HepG2 (cell line): ENCODE measurements around the gene TFF1. TPM values are rescaled to one million over a fixed set of nuclear protein-coding genes. Genes with fewer than 3 reads are reported as not detected.
A peak's percentile ranks its signal among the peaks of the same experiment; 100 is the strongest.

ENCODE experiments used
- SMAD3 ChIP-seq: sonication (generic); formaldehyde crosslinking; IDR thresholded peaks from 2 replicates; pipeline ENCODE4 v1.4.0; 2020; ENCODE audit warnings: missing genetic modification reagents
- TEAD3 ChIP-seq: optimal IDR thresholded peaks from 2 replicates; pipeline ENCODE3; 2016; ENCODE audit warnings: borderline replicate concordance
- ZC3H4 ChIP-seq: sonication (generic); formaldehyde crosslinking; IDR thresholded peaks from 2 replicates; pipeline ENCODE4 v1.4.0; 2020; ENCODE audit warnings: missing genetic modification reagents, borderline replicate concordance
- ZNF274 ChIP-seq: sonication (generic); formaldehyde crosslinking; IDR thresholded peaks from 2 replicates; pipeline ENCODE4 v1.5.1; 2020; ENCODE audit warnings: mild to moderate bottlenecking, missing genetic modification reagents
- polyA plus RNA-seq, 8 experiments: library from polyadenylated mRNA; depleted of rRNA in 3 of 8; stranded (reverse) in 7 of 8; unstranded in 1 of 8; fragments of >200 nt; fragmentation: Illumina TruSeq in 4 of 8; extraction: Trizol in 4 of 8; gene quantifications; 2 replicates each; pipeline versions ENCODE4 v1.2.1 to v1.2.3, GENCODE V29; 2011 to 2016; ENCODE audit warnings: low read depth in 4 of 8, missing spikeins in 1 of 8, mixed read lengths in 1 of 8; ENCODE audit not compliant: insufficient read depth in 1 of 8
- total RNA-seq, 5 experiments: library from RNA; depleted of rRNA; stranded (reverse); fragments of >200 nt; fragmentation: Illumina TruSeq; extraction: Trizol; gene quantifications; 2 replicates each; pipeline ENCODE4 v1.2.3, GENCODE V29; 2016; ENCODE audit warnings: low read depth in 1 of 5
- TF ChIP-seq, protein P1 (sequence below): sonication (generic); formaldehyde crosslinking; conservative IDR thresholded peaks from 2 replicates; pipeline ENCODE4 v1.4.0; 2020; ENCODE audit warnings: missing genetic modification reagents
- TF ChIP-seq, protein P2 (sequence below): sonication (generic); formaldehyde crosslinking; IDR thresholded peaks from 2 replicates; pipeline ENCODE4 v1.9.0; 2021; ENCODE audit warnings: mild to moderate bottlenecking, missing genetic modification reagents

Gene TFF1
- total and polyA plus RNA-seq, 2 of the 13 experiments (the other 11 are each of a cell fraction or from before 2014, with no cell fraction given), result 0.24 to 19.4 TPM

DNA sequence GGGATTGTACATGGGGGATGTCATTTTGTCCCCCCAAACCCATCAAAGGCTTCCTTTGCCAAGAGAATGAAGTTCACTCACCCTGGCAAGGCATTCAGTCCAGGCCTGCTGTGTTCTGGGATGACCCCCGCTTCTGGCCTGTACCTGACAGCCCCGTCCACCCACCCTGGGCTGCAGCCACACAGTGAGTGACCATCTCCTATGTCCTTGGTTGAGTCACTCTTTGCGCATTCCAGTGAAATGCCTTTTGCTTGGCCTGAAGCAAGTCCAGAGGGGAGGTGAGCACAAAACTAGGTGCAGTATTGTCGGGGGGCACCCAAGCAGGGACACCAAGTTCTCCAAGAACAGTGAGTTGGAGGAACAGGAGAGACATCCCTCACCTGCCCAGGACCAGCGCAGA is 19.3 kb upstream of the TFF1 start (continued):
- TF ChIP-seq, protein P1, sequence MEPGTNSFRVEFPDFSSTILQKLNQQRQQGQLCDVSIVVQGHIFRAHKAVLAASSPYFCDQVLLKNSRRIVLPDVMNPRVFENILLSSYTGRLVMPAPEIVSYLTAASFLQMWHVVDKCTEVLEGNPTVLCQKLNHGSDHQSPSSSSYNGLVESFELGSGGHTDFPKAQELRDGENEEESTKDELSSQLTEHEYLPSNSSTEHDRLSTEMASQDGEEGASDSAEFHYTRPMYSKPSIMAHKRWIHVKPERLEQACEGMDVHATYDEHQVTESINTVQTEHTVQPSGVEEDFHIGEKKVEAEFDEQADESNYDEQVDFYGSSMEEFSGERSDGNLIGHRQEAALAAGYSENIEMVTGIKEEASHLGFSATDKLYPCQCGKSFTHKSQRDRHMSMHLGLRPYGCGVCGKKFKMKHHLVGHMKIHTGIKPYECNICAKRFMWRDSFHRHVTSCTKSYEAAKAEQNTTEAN (CRISPR knock-in tag), result peak; percentile 23; the same call in 1 of the 2 replicates
- TF ChIP-seq TEAD3 (CRISPR knock-in tag), result peak; percentile 27
- no peak for TF ChIP-seq SMAD3
- peak; percentile 45; the same call in 1 of the 2 replicates for TF ChIP-seq ZC3H4 (CRISPR knock-in tag)
- 0 out of 2 replicates have a peak, but pooled peaks have one; percentile 32 for TF ChIP-seq ZNF274 (CRISPR knock-in tag)
- TF ChIP-seq, protein P2, sequence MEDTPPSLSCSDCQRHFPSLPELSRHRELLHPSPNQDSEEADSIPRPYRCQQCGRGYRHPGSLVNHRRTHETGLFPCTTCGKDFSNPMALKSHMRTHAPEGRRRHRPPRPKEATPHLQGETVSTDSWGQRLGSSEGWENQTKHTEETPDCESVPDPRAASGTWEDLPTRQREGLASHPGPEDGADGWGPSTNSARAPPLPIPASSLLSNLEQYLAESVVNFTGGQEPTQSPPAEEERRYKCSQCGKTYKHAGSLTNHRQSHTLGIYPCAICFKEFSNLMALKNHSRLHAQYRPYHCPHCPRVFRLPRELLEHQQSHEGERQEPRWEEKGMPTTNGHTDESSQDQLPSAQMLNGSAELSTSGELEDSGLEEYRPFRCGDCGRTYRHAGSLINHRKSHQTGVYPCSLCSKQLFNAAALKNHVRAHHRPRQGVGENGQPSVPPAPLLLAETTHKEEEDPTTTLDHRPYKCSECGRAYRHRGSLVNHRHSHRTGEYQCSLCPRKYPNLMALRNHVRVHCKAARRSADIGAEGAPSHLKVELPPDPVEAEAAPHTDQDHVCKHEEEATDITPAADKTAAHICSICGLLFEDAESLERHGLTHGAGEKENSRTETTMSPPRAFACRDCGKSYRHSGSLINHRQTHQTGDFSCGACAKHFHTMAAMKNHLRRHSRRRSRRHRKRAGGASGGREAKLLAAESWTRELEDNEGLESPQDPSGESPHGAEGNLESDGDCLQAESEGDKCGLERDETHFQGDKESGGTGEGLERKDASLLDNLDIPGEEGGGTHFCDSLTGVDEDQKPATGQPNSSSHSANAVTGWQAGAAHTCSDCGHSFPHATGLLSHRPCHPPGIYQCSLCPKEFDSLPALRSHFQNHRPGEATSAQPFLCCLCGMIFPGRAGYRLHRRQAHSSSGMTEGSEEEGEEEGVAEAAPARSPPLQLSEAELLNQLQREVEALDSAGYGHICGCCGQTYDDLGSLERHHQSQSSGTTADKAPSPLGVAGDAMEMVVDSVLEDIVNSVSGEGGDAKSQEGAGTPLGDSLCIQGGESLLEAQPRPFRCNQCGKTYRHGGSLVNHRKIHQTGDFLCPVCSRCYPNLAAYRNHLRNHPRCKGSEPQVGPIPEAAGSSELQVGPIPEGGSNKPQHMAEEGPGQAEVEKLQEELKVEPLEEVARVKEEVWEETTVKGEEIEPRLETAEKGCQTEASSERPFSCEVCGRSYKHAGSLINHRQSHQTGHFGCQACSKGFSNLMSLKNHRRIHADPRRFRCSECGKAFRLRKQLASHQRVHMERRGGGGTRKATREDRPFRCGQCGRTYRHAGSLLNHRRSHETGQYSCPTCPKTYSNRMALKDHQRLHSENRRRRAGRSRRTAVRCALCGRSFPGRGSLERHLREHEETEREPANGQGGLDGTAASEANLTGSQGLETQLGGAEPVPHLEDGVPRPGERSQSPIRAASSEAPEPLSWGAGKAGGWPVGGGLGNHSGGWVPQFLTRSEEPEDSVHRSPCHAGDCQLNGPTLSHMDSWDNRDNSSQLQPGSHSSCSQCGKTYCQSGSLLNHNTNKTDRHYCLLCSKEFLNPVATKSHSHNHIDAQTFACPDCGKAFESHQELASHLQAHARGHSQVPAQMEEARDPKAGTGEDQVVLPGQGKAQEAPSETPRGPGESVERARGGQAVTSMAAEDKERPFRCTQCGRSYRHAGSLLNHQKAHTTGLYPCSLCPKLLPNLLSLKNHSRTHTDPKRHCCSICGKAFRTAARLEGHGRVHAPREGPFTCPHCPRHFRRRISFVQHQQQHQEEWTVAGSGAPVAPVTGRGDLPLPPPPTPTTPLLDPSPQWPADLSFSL (CRISPR knock-in tag), result 0 out of 2 replicates have a peak, but pooled peaks have one; percentile 42
- TF ChIP-seq, all 625 proteins: peak for 22
